CD4-positive, alpha-beta T cell treated with Interleukin-4 for 1 hour (primary cell): ENCODE data around the gene NSMCE1.
A peak's percentile ranks its signal among the peaks of the same experiment; 100 is the strongest.
"Not testable (repeated sequence)": the region's sequence is repeated elsewhere in the genome, so short reads cannot be mapped to it uniquely, and the experiment has no call there.

Source experiments
- DNase-seq, 2 donors: peaks; one replicate each; pipeline ENCODE4 v3.0.0-alpha.2; 2020 to 2022

NSMCE1 gene

DNA sequence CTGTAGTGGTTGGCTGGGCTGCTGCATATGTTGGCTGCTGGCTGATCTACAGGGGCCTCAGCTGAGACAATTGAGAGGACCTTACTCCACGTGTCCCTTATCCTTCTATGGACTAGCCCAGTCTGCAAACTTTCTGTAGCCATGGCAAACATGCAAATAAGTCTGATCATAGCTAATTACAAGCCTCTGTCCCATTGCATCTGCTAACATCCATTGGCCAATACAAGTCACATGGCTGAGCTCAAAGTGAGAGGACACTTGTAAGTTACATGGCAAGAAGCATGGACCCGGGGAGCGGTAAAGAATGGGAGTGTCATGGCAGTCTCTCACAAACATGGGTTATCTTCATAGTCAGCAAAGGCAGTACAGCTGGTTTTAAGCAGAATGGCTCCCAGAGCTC is 33.6 kb upstream of the NSMCE1 start:
- no peak for DNase-seq

DNA sequence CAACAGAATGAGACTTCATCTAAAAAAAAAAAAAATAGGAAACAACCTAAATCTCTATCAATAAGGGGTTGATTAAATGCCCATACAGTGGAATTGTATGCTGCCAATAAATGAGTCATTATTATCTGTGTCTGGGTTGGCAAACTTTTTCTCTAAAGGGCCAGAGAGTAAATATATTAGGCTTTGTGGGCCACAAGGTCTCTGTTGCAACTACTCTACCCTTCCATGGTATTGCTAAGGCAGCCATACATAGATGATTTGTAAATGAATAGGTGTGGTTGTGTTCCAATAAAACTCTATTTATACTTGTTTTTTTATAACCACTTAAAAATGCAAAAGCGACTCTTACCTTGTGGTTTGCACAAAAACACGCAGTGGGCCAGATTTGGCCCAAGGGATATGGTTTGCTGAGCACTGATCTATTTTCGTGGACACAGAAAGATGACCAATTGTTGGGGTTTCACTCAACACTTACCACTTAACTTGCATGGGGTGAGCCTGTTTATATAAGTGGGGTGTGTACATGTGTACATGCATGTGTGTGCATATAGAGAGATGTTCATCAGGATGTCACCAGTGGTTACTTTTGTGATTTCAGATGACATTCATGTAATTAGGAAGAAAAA is 32.8 kb upstream of the NSMCE1 start:
- no peak for DNase-seq

- no peak for DNase-seq
Observed at GRCh38 chr16:27298132-27298531, 29.6 kb upstream of the NSMCE1 start.

GRCh38 chr16:27293343-27293742 is 24.8 kb upstream of the NSMCE1 start:
- no peak for DNase-seq

- DNase-seq = no peak
Observed at GRCh38 chr16:27291722-27292240, 23.2 kb upstream of the NSMCE1 start.

DNA sequence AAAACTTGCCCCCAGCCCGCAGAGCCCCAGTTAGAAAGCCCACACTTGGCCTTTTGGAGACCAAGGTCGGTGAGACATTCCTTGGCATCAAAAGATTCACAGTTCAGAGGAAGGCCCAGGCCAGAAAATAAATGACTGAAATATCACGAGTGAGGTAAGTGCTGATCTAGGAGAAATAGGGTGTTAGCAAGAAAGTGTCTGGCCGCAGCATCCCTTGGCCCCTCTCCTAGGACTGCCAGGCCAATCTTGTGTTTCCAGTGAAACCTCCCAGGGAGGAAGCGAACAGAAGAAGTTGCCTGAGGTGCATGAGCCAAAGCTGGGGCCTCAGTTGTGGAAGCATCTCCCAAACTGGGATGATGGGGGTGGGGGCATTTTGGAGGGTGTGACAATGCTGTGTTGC is 22.5 kb upstream of the NSMCE1 start:
- no peak for DNase-seq

DNA sequence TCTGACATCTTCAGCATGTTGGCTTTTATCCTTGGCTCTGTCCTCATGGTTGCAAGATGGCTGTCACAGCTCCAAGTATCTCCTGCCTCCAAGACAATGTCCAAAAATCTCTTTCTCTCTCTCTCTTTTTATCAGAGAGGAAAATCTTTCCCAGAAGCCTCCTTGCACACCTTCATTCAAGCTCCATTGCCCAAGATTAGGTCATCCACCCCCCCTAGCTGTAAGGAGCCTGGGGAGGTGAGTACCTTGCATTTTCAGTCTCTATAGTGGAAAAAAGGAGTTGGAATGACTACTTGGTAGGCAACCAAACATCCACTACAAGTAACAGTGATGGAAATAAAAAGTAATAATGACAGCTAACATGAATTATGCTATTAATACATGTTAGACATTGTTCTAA is 22.0 kb upstream of the NSMCE1 start:
- DNase-seq = no peak

DNA sequence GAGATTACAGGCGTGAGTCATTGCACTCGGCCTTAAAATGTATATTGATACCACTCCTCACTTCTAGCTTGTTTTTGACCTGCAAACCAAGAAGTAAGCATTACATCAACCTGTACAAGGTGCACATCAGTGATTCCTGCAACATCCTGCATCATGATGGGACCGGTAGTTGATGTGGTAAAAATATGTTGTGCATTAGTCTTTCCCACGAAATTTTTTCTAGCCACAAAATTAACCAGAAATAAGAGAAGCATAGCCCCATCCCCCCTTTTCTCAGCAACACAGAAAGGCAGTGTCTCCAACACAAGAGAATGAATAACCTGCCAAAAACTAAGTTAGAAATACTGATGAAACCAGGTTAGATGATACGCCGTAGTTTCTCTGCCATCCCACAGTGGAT is 21.1 kb upstream of the NSMCE1 start:
- peak; percentile 61 to 69 for DNase-seq

- DNase-seq = not testable (repeated sequence)
Observed at GRCh38 chr16:27288313-27288712, 19.7 kb upstream of the NSMCE1 start.

DNA sequence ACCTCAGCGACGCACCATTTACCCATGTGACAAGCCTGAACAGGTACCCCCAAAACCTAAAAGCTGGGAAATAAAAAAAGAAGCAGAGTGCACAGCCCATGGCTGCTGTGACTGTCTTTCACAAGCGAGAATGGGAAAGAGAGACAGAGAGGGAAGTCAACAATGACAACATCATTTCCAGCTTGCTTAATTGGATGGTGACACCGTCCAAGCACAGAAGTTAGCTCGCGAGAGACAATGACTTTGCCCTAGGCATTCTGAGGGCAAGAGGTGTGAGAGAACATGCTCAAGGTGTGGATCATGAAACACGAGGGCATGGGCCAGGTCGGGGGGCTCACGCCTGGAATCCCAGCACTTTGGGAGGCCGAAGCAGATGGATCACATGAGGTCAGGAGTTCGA is 19.3 kb upstream of the NSMCE1 start:
- no peak for DNase-seq

GRCh38 chr16:27287051-27287811 is 18.7 kb upstream of the NSMCE1 start:
- DNase-seq = no peak

DNA sequence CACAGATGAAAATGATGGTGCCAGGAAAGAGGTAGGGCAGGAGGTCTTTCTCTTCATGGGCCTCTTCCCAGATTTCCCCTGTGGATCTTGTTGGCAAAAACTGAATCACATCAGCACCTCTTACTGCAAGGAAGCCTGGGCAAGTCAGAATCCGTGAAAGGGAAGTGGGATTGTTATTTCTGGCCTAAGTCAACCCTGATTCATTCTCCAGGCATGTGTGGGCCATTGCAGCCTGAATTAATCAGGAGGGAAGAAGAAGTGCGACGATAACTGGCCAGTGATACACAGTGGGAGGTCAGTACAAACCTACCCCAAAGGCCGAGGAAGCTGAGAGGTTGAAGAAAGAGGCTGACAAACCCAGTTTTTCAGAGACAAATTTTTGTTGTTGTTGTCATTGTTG is 17.9 kb upstream of the NSMCE1 start:
- DNase-seq = no peak

DNA sequence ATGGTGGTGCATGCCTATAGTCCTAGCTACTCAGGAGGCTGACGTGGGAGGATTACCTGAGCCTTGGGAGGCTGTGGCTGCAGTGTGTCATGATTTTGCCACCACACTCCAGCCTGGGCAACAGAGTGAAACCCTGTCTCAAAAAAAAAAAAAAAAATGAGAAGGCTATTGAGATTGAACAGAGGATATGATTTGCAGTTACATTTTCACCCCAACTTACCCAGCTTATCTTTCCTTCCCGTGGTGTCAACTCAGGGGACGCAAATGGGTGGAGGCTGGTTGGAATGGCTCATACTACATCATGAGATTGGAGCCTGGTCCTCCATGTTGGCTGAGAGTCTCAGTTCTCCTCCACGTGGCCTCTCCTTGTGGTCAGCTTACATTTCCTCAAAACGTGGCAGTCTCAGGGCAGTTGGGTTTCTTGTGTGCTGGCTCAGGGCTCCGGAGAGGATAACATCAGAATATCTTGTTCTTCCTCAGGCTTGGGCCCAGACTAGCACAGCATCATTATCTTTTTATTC is 17.2 kb upstream of the NSMCE1 start:
- no peak for DNase-seq

- no peak for DNase-seq
Observed at GRCh38 chr16:27284865-27285675, 16.5 kb upstream of the NSMCE1 start.

GRCh38 chr16:27281243-27281642 is 12.7 kb upstream of the NSMCE1 start:
- peak; percentile 66 to 67 for DNase-seq

GRCh38 chr16:27275394-27275793 is 6.8 kb upstream of the NSMCE1 start:
- no peak for DNase-seq

GRCh38 chr16:27274424-27274874 is 5.9 kb upstream of the NSMCE1 start:
- DNase-seq = peak in 1 of 2 donors; percentile 60

DNA sequence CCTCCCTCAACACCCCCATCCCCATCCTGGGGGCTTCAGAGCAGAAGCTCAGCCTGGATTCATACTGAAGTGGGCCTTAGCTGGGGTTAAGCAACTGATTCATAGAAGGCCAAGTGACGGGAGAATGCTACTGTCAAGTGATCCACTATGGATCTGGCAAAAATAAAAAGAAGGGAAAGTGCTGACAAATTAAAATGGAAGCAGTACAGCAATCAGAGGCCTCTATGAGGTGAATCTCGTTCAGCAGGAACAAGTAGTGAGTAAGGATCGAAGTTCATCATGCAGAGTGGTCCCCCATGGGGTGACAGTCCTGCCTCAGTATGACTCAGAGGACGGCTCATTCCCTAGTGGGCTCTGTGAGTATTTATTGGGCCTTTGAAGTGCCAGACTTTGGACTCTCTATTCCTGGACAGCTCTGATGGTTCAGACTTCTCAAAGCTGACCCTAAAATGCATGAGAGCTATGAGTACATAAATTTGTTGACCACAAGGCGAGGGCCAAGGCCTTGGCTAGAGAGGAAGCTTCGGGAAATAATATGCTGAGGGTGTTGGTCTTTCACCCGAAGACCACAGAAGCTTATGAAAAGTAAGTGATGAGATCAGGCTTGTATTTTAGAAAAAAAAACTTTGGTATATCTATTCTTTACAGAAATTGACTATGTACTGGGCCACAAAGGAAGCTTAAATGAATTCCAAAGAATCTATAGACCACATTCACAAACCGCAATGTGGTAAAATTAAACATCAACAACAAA is 5.3 kb upstream of the NSMCE1 start:
- peak; percentile 49 to 82 for DNase-seq

DNA sequence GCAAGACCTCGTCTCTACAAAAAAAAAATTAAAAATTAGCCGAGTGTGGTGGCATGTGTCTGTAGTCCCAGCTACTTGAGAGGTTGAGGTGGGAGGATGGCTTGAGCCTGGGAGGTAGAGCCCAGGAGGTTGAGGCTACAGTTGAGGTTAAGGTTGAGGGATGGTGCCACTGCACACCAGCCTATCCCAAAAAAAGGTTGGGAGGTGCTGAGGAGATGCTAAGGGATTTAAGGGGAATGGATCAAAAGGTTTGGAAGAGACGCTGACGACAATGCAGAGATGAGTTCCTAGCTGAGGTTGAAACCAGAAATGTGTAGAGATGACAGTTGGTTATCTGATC is 4.7 kb upstream of the NSMCE1 start:
- no peak for DNase-seq

- not testable (repeated sequence) for DNase-seq
Observed at GRCh38 chr16:27272697-27273096, 4.1 kb upstream of the NSMCE1 start.

DNA sequence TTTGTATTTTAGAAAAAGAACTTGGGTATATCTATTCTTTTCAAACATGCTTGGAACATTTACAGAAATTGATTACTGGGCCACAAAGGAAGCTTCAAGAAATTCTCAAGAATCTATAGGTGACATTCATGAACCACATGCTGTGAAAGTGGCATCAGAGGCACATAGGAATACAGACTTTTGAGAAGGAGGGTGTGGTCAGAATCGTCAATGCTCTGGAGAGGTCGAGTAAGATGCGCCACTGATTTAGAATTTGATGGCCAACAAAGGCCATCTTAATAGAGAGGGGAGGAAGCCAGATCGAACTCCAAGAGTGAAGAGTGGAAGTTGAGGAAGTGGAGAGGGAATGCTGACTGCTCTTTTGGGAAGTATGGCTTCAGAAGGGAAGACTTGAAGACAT is 3.5 kb upstream of the NSMCE1 start:
- DNase-seq = no peak

GRCh38 chr16:27270349-27270748 is 1.8 kb upstream of the NSMCE1 start:
- DNase-seq = no peak
